HL-60 (cell line): Measurements from ENCODE around the gene KRT85.

Experiments
- DNase-seq, 2 experiments: peaks; one replicate each; pipeline ENCODE4 v3.0.0-alpha.2; 2010 to 2020; ENCODE audit warnings: low read depth in 1 of 2, low spot score in 1 of 2
- H3K27ac ChIP-seq: fragments of 250-450 bp; sonication (Bioruptor Pico); replicated peaks from 2 replicates; pipeline ENCODE4 v1.5.1; 2020; ENCODE audit warnings: mild to moderate bottlenecking, moderate library complexity
- H3K27me3 ChIP-seq: fragments of 250-450 bp; sonication (Bioruptor Pico); 2 replicates; pipeline ENCODE4 v1.5.1; 2021; ENCODE audit warnings: mild to moderate bottlenecking, moderate library complexity; ENCODE audit not compliant: insufficient read depth, poor library complexity, severe bottlenecking
- H3K4me3 ChIP-seq: replicated peaks from 2 replicates; pipeline ENCODE4 v1.5.1; 2011; ENCODE audit warnings: mild to moderate bottlenecking, control low read depth, low read length; ENCODE audit not compliant: insufficient read depth
- CTCF ChIP-seq: IDR thresholded peaks from one replicate; pipeline ENCODE4 v1.5.1; 2011; ENCODE audit warnings: low read length, control low read depth, inconsistent platforms; ENCODE audit not compliant: insufficient read depth
- GABPA ChIP-seq: IDR thresholded peaks from 2 replicates; pipeline ENCODE4 v1.6.1; 2012; ENCODE audit warnings: low read depth
- POLR2AphosphoS5 ChIP-seq: IDR thresholded peaks from 2 replicates; pipeline ENCODE4 v1.6.1; 2012; ENCODE audit warnings: low read depth
- REST ChIP-seq: IDR thresholded peaks from 2 replicates; pipeline ENCODE4 v1.6.1; 2012; ENCODE audit warnings: low read depth; ENCODE audit not compliant: insufficient replicate concordance
- SPI1 ChIP-seq: IDR thresholded peaks from 2 replicates; pipeline ENCODE4 v1.6.1; 2012; ENCODE audit warnings: low read depth, mild to moderate bottlenecking, borderline replicate concordance

Gene KRT85

DNA sequence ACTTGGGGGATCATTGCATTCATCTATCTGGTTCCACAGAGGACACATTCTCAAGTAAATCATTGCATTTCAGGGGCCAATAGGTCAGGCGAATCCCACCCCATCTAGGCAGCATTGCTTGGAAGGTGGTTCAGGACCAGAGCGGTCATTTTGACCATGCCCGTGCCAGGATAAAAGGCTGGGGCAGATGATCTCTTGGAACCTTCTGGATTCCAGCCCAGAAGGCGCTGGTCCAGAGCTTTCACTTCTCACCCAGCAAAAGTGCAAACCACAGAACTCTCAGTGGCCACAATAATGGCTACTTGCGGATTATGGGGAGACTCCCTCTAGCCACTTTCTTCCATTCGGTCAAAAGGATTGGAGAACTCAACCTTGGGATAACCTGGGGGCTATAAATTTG is 595 bp upstream of the KRT85 start:
- TF ChIP-seq GABPA (no peak), SPI1 (no peak)

DNA sequence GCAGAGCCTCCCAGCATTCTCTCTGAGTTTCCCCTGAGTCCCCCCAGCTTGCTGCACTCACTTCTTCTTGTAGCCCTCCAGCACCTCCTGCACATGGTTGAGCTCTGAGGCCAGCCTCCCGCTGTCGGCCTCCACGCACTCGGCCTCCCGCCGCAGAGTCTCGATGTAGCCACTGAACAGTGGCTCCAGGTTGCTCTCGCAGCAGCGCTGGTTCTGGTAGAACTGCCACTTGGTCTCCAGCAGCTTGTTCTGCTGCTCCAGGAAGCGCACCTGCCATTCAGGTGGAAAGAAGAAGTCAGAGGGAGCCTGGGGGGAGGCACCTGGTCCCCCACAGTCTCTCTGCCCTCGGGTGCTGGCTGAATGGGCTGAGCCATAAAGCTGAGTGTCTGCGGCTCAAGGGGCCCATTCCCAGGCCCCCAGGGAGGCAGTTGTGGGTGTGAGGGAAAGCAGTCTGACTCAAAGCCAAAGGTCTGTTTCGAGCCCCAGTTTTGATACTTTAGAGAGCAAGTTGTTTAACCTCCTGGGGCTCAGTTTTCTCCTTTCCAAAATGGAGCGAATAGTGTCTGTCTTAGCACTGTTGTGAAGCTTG is 2.3 kb downstream of the KRT85 start:
- TF ChIP-seq GABPA (no peak), REST (no peak)
- H3K27me3 ChIP-seq, result peaks cover 3% of the 10 kb centered on the region
- H3K27ac ChIP-seq, result no peak overlapping the region
- no peak overlapping the region for H3K4me3 ChIP-seq
- DNase-seq, result no peak

More for the DNA sequence above, 595 bp upstream of the KRT85 start:
- Histone ChIP-seq H3K27me3 (peaks cover 3% of the 10 kb centered on the region), H3K4me3 (no peak overlapping the region), H3K27ac (no peak overlapping the region)
- no peak for DNase-seq

- Histone ChIP-seq H3K4me3 (no peak overlapping the region), H3K27me3 (peaks cover 3% of the 10 kb centered on the region), H3K27ac (no peak overlapping the region)
- no peak for DNase-seq
- TF ChIP-seq CTCF, result no peak
- TF ChIP-seq REST, result no peak
- no peak for TF ChIP-seq SPI1
- no peak for TF ChIP-seq POLR2AphosphoS5
- no peak for TF ChIP-seq GABPA
Observed at GRCh38 chr12:52364061-52364460, 3.2 kb downstream of the KRT85 start.

DNA sequence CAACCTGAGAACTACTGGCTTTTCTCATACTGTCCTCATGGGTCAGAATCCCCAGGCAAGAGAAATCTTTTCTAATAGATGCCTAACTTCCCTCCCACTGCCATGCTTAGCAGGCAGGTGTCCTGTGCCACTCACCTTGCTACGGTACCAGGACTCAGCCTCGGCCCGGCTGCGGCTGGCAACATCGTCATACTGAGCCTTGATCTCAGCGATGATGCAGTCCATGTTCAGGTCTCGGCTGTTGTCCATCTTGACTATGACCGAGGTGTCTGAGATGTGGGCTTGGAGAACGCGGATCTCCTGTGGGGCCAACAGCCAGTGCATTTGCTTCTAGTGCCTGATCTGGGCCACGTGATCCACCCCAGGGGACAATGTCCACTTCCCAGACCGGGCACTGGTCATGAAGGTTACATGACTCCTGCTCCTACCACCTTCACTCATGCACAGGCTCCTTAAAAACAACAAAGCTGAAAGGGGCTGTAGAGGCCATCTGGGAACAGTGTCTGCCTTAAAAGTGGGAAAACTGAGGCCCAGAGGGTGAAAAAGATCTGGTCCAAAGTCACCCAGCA is 4.1 kb downstream of the KRT85 start:
- Histone ChIP-seq H3K27ac (no peak overlapping the region), H3K27me3 (peaks cover under 1% of the 10 kb centered on the region), H3K4me3 (no peak overlapping the region)
- TF ChIP-seq REST (no peak), GABPA (no peak), POLR2AphosphoS5 (no peak)
- DNase-seq, result no peak
